ENCODE results near the gene SPO11. TPM values are rescaled to one million over a fixed set of nuclear protein-coding genes. Genes with fewer than 3 reads are reported as not detected.

Gene SPO11
- total RNA-seq, 4 donors from 2014 or later, result not detected

GRCh38 chr20:57287901-57288300, 41.7 kb upstream of the SPO11 start:
- TF ChIP-seq CTCF (IDR thresholded peaks at IDR 0.05; ENCODE audit: low read depth), result no peak

GRCh38 chr20:57288651-57289277, 40.8 kb upstream of the SPO11 start:
- TF ChIP-seq CTCF (IDR thresholded peaks at IDR 0.05; ENCODE audit: low read depth), result no peak

- no peak for TF ChIP-seq CTCF (IDR thresholded peaks at IDR 0.05; ENCODE audit: low read depth)
Measured at GRCh38 chr20:57289391-57290177, 40.0 kb upstream of the SPO11 start.

GRCh38 chr20:57290178-57290484, 39.5 kb upstream of the SPO11 start:
- no peak for TF ChIP-seq CTCF (IDR thresholded peaks at IDR 0.05; ENCODE audit: low read depth)

GRCh38 chr20:57291003-57291402, 38.6 kb upstream of the SPO11 start:
- TF ChIP-seq CTCF (IDR thresholded peaks at IDR 0.05; ENCODE audit: low read depth), result no peak

GRCh38 chr20:57291694-57292093, 37.9 kb upstream of the SPO11 start:
- TF ChIP-seq CTCF (IDR thresholded peaks at IDR 0.05; ENCODE audit: low read depth), result no peak

GRCh38 chr20:57292611-57293010, 37.0 kb upstream of the SPO11 start:
- no peak for TF ChIP-seq CTCF (IDR thresholded peaks at IDR 0.05; ENCODE audit: low read depth)

Measured in subcutaneous adipose tissue (tissue), 4 donors.